ENCODE measurements around the gene CIAO3.

CIAO3 gene

GRCh38 chr16:724188-725040 lies 16.4 kb downstream of the CIAO3 start:
- no peak for TF ChIP-seq PATZ1 (CRISPR knock-in tag; IDR thresholded peaks at IDR 0.05; ENCODE audit: borderline replicate concordance)
- no peak for TF ChIP-seq TCF4 (CRISPR knock-in tag; IDR thresholded peaks at IDR 0.05; ENCODE audit: borderline replicate concordance)
- TF ChIP-seq ZC3H10 (CRISPR knock-in tag; IDR thresholded peaks at IDR 0.05), result no peak
- ATAC-seq, result no peak

GRCh38 chr16:723695-724094 lies 17.1 kb downstream of the CIAO3 start:
- TF ChIP-seq BACH2 (CRISPR knock-in tag; IDR thresholded peaks at IDR 0.05; ENCODE audit: borderline replicate concordance) (no peak), TCF4 (CRISPR knock-in tag; IDR thresholded peaks at IDR 0.05; ENCODE audit: borderline replicate concordance) (no peak), CSDC2 (CRISPR knock-in tag; IDR thresholded peaks at IDR 0.05) (no peak), GLIS3 (CRISPR knock-in tag; IDR thresholded peaks at IDR 0.05) (no peak), CSRNP3 (CRISPR knock-in tag; IDR thresholded peaks at IDR 0.05) (no peak), RARB (CRISPR knock-in tag; IDR thresholded peaks at IDR 0.05) (no peak), ZNF70 (CRISPR knock-in tag; IDR thresholded peaks at IDR 0.05) (no peak), OSR1 (CRISPR knock-in tag; IDR thresholded peaks at IDR 0.05) (no peak), PPARA (CRISPR knock-in tag; IDR thresholded peaks at IDR 0.05; ENCODE audit: borderline replicate concordance) (no peak), ISL1 (CRISPR knock-in tag; IDR thresholded peaks at IDR 0.05) (no peak), ZFP3 (CRISPR knock-in tag; IDR thresholded peaks at IDR 0.05) (no peak), PATZ1 (CRISPR knock-in tag; IDR thresholded peaks at IDR 0.05; ENCODE audit: borderline replicate concordance) (no peak), ZFP30 (CRISPR knock-in tag; IDR thresholded peaks at IDR 0.05) (no peak), CREB5 (CRISPR knock-in tag; IDR thresholded peaks at IDR 0.05; ENCODE audit: low read depth) (no peak), ZNF8 (CRISPR knock-in tag; IDR thresholded peaks at IDR 0.05) (no peak), TSHZ2 (CRISPR knock-in tag; IDR thresholded peaks at IDR 0.05) (no peak), ZNF565 (CRISPR knock-in tag; conservative IDR thresholded peaks at IDR 0.05; ENCODE audit: low read depth) (no peak)
- no peak for ATAC-seq

GRCh38 chr16:722835-723633 lies 17.8 kb downstream of the CIAO3 start:
- no peak for TF ChIP-seq TCF4 (CRISPR knock-in tag; IDR thresholded peaks at IDR 0.05; ENCODE audit: borderline replicate concordance)
- ATAC-seq, result no peak
